Erythroblast (primary cell): ENCODE results near the gene ZSCAN5B.
"Not testable (repeated sequence)": the region's sequence is repeated elsewhere in the genome, so short reads cannot be mapped to it uniquely, and the experiment has no call there.

Experiments used
- GATA1 ChIP-seq: IDR thresholded peaks from 2 replicates; pipeline ENCODE4 v1.6.1; 2011; ENCODE audit warnings: low read depth, mild to moderate bottlenecking, control low read depth, low read length, moderate library complexity
- POLR2A ChIP-seq: IDR thresholded peaks from 2 replicates; pipeline ENCODE4 v1.6.1; 2011; ENCODE audit warnings: mild to moderate bottlenecking, low read length

- not testable (repeated sequence) for TF ChIP-seq POLR2A, GATA1
Observed at GRCh38 chr19:56148955-56149655, 48.5 kb downstream of the ZSCAN5B start.
